ENCODE results near the gene KDELR3.
A peak's percentile ranks its signal among the peaks of the same experiment; 100 is the strongest.

KDELR3 gene

DNA sequence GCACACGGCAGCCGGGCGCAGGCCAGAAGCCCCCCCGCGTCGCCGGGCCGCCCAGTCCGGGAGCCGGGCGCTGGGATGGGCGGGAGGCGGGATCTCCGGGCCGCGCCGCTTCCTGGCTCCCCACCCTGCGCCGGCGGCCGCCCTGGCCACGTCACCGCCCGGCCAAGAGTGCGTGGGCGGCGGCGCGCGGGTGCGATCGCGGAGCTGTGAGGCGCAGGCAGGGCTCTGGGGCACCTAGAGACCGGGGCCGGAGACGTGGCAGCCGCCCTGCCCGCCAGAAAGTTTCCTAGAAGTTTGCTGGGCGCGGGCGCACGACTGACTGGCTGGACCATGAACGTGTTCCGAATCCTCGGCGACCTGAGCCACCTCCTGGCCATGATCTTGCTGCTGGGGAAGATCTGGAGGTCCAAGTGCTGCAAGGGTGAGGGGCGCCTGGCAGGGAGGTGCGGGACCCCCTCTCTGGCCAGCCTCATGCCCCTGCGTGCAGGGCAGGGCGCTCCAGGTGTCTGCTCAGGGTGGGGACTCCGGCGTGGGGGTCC, at the start of gene KDELR3:
Gene KDELR3 (plus strand): TSS at position 193 of the 539 bp plus-strand sequence. CDS start 138 bp downstream, at position 331.
- Histone ChIP-seq H3K27me3 (replicated peaks; ENCODE audit: control insufficient read depth, insufficient read depth, low read length) (no peaks in the 10 kb centered on the region; the same call in none of the 2 replicates), H3K4me3 (replicated peaks; ENCODE audit: low read depth, low read length) (peak within 1 kb of the TSS; percentile 52), H3K36me3 (ENCODE audit: control insufficient read depth, insufficient read depth, low read length) (no peaks in the 10 kb centered on the region)
- peak; percentile 65 for DNase-seq (ENCODE audit: extremely low read depth, insufficient read length)
- TF ChIP-seq, protein P1, sequence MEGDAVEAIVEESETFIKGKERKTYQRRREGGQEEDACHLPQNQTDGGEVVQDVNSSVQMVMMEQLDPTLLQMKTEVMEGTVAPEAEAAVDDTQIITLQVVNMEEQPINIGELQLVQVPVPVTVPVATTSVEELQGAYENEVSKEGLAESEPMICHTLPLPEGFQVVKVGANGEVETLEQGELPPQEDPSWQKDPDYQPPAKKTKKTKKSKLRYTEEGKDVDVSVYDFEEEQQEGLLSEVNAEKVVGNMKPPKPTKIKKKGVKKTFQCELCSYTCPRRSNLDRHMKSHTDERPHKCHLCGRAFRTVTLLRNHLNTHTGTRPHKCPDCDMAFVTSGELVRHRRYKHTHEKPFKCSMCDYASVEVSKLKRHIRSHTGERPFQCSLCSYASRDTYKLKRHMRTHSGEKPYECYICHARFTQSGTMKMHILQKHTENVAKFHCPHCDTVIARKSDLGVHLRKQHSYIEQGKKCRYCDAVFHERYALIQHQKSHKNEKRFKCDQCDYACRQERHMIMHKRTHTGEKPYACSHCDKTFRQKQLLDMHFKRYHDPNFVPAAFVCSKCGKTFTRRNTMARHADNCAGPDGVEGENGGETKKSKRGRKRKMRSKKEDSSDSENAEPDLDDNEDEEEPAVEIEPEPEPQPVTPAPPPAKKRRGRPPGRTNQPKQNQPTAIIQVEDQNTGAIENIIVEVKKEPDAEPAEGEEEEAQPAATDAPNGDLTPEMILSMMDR (IDR thresholded peaks at IDR 0.05; ENCODE audit: insufficient read depth, low read length, poor library complexity, severe bottlenecking), result no peak

DNA sequence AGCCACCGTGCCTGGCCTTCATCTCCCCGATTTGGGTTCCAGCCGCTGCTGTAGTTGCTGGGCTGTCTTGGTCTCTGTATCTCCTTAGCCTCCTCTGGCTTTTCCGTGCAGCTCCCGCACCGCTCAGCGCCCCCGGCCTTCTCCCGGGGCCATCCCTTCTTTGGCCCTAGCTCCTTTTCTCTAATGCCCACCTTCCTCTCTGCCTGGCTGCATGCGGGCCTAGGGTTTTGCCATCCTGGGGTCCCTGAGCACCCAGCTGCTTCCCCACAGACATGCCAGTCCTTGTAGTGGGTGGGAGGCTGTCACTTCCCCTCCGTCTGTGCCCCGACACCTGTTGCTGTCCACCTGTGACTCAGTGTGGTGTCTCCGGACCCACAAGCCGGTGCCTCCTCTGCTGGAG, 49.3 kb upstream of the KDELR3 start:
- no peak for DNase-seq (ENCODE audit: extremely low read depth, insufficient read length)
- TF ChIP-seq, protein P1 (IDR thresholded peaks at IDR 0.05; ENCODE audit: insufficient read depth, low read length, poor library complexity, severe bottlenecking), result no peak
- H3K27me3 ChIP-seq (replicated peaks; ENCODE audit: control insufficient read depth, insufficient read depth, low read length), result no peaks in the 10 kb centered on the region
- no peak overlapping the region for H3K4me3 ChIP-seq (replicated peaks; ENCODE audit: low read depth, low read length)
- no peaks in the 10 kb centered on the region for H3K36me3 ChIP-seq (ENCODE audit: control insufficient read depth, insufficient read depth, low read length)

DNA sequence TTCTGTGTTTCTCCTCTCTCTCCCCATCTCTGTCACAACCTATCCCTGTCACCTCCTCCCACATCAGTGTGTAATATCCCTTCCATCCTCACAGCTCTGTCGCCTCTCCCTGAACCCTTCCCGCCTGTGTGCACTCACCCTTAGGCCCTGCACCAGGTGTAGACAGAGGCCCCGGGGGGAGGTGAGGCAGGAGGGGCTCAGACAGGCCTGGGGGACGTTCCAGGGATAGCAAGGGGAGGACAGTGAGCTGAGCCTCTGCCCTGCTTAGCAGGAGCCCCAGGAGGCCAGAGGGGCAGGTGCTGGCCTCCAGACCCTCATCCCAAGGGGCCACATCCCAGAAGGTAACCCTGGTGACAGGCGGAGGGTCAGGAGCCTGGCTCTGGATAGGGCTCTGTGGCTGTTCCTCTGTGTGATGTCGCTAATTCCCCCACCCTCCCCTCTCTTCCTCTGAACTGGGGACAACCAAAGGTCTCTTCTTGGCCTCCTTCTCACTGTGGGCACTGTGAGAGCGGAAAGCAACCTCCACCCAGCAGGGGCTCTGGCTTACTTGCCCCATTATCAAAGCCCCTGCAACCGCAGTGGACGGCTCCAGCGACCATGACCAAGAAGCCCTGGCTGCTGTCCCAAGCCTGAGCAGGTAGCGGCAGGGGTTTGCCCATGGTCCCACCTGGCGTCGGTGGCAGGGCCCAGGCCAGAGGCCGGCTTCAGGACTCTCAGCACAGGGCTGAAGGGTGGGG, 48.6 kb upstream of the KDELR3 start:
- DNase-seq (ENCODE audit: extremely low read depth, insufficient read length), result no peak
- H3K4me3 ChIP-seq (replicated peaks; ENCODE audit: low read depth, low read length), result no peak overlapping the region
- no peaks in the 10 kb centered on the region for H3K27me3 ChIP-seq (replicated peaks; ENCODE audit: control insufficient read depth, insufficient read depth, low read length)
- no peaks in the 10 kb centered on the region for H3K36me3 ChIP-seq (ENCODE audit: control insufficient read depth, insufficient read depth, low read length)
- TF ChIP-seq, protein P1 (IDR thresholded peaks at IDR 0.05; ENCODE audit: insufficient read depth, low read length, poor library complexity, severe bottlenecking), result no peak

DNA sequence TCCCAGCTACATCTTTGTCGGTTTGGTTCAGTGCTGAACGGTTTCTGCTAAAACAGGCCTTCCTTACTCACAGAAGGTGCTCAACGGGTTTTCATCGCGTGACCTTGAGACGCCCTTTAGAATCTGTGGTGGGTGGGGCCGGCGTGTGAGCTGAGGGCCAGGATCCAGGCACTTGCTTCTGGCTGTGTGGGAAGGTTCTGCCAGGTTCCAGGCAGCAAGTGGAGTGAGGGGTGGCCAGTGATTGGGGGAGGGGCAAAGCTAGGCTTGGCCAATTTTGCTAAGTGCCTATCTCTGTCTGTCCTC, 48.1 kb upstream of the KDELR3 start:
- no peaks in the 10 kb centered on the region for H3K36me3 ChIP-seq (ENCODE audit: control insufficient read depth, insufficient read depth, low read length)
- TF ChIP-seq, protein P1 (IDR thresholded peaks at IDR 0.05; ENCODE audit: insufficient read depth, low read length, poor library complexity, severe bottlenecking), result no peak
- no peak for DNase-seq (ENCODE audit: extremely low read depth, insufficient read length)
- no peak overlapping the region for H3K4me3 ChIP-seq (replicated peaks; ENCODE audit: low read depth, low read length)
- H3K27me3 ChIP-seq (replicated peaks; ENCODE audit: control insufficient read depth, insufficient read depth, low read length), result no peaks in the 10 kb centered on the region

DNA sequence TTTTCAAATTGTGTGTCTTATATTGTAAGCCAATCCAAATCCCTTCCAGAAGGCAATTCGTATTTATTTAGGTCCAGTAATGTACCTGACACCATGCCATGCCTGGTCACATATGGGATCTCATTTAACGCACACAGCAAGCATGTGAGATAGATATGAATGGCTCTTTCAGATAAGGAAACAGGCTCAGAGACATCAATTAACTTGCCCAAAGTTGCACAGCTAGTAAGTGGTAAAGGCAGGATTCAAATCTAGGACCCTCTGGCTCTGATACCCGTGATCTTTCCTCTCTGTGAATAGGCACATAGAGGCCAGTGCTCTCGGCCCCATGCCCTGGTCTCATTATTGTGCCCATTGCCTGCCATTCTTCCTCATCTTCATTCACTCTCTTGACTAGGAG, 47.2 kb upstream of the KDELR3 start:
- DNase-seq (ENCODE audit: extremely low read depth, insufficient read length), result no peak
- no peaks in the 10 kb centered on the region for H3K27me3 ChIP-seq (replicated peaks; ENCODE audit: control insufficient read depth, insufficient read depth, low read length)
- TF ChIP-seq, protein P1 (IDR thresholded peaks at IDR 0.05; ENCODE audit: insufficient read depth, low read length, poor library complexity, severe bottlenecking), result no peak
- no peak overlapping the region for H3K4me3 ChIP-seq (replicated peaks; ENCODE audit: low read depth, low read length)
- H3K36me3 ChIP-seq (ENCODE audit: control insufficient read depth, insufficient read depth, low read length), result no peaks in the 10 kb centered on the region
